Fibroblast of lung (primary cell): ENCODE measurements around the gene SEL1L2. TPM values are rescaled to one million over a fixed set of nuclear protein-coding genes. Genes with fewer than 3 reads are reported as not detected.

Experiments
- DNase-seq, 2 donors: peaks; one replicate each; pipeline versions ENCODE4 v3.0.0 to v3.0.0-alpha.2; 2010; ENCODE audit warnings: low read depth in 2 of 2
- H2AFZ ChIP-seq: 2 replicates; pipeline ENCODE4 v1.5.1; 2012; ENCODE audit warnings: low read length, control low read depth, inconsistent platforms
- H3K27ac ChIP-seq: 2 replicates; pipeline ENCODE4 v1.5.1; 2011; ENCODE audit warnings: low read length, control low read depth; ENCODE audit not compliant: insufficient read depth
- H3K27me3 ChIP-seq: 2 replicates; pipeline ENCODE4 v1.5.1; 2011; ENCODE audit warnings: mild to moderate bottlenecking, low read length; ENCODE audit not compliant: control insufficient read depth, insufficient read depth
- H3K36me3 ChIP-seq: 2 replicates; pipeline ENCODE4 v1.5.1; 2011; ENCODE audit warnings: low read length; ENCODE audit not compliant: control insufficient read depth, insufficient read depth
- H3K4me1 ChIP-seq: 2 replicates; pipeline ENCODE4 v1.5.1; 2011; ENCODE audit warnings: low read length; ENCODE audit not compliant: control insufficient read depth, insufficient read depth; ENCODE audit errors: extremely low read depth
- H3K4me2 ChIP-seq: 2 replicates; pipeline ENCODE4 v1.5.1; 2011; ENCODE audit warnings: low read length, control low read depth; ENCODE audit not compliant: insufficient read depth; ENCODE audit errors: extremely low read depth
- H3K4me3 ChIP-seq, 4 experiments: fragments of 200-600 bp in 1 of 4; sonication (generic) in 1 of 4; replicated peaks in 1 of 4; 2 replicates each; pipeline ENCODE4 v1.5.1; 2011 to 2016; ENCODE audit warnings: low read length in 4 of 4, low read depth in 3 of 4, mild to moderate bottlenecking in 3 of 4, control low read depth in 2 of 4, inconsistent platforms in 1 of 4, mixed read lengths in 1 of 4; ENCODE audit not compliant: insufficient read depth in 1 of 4; ENCODE audit errors: control extremely low read depth in 1 of 4
- H3K79me2 ChIP-seq: 2 replicates; pipeline ENCODE4 v1.5.1; 2012; ENCODE audit warnings: mild to moderate bottlenecking, low read length, inconsistent platforms; ENCODE audit not compliant: control insufficient read depth, insufficient read depth
- H3K9ac ChIP-seq: 2 replicates; pipeline ENCODE4 v1.5.1; 2011; ENCODE audit warnings: mild to moderate bottlenecking, low read length, control low read depth; ENCODE audit not compliant: insufficient read depth
- H3K9me3 ChIP-seq: 2 replicates; pipeline ENCODE4 v1.5.1; 2012; ENCODE audit warnings: low read depth, low read length; ENCODE audit not compliant: control insufficient read depth, insufficient read depth
- H4K20me1 ChIP-seq: 2 replicates; pipeline ENCODE4 v1.5.1; 2011; ENCODE audit warnings: low read length; ENCODE audit not compliant: control insufficient read depth, insufficient read depth; ENCODE audit errors: extremely low read depth
- CTCF ChIP-seq, 2 donors: IDR thresholded peaks in 1 of 2; conservative IDR thresholded peaks in 1 of 2; 1 replicate in 1 of 2; 2 replicates in 1 of 2; pipeline ENCODE4 v1.5.1; 2011 to 2012; ENCODE audit warnings: low read length in 2 of 2, control low read depth in 1 of 2, inconsistent platforms in 1 of 2, low read depth in 1 of 2, mild to moderate bottlenecking in 1 of 2
- EZH2 ChIP-seq: IDR thresholded peaks from 2 replicates; pipeline ENCODE4 v1.5.1; 2012; ENCODE audit warnings: low read length, control low read depth, mild to moderate bottlenecking; ENCODE audit errors: missing control alignments
- polyA plus RNA-seq, 2 donors: library from polyadenylated mRNA; depleted of rRNA in 1 of 2; stranded (reverse) in 1 of 2; unstranded in 1 of 2; fragments of >200 nt; gene quantifications; 2 replicates each; pipeline ENCODE4 v1.2.1, GENCODE V29; 2011 to 2012; ENCODE audit warnings: missing spikeins in 1 of 2
- total RNA-seq: library from RNA; depleted of rRNA; stranded (reverse); fragments of >200 nt; gene quantifications from 2 replicates; pipeline ENCODE4 v1.2.1, GENCODE V29; 2014

Gene SEL1L2
- total and polyA plus RNA-seq, 2 donors (not counting 1 experiment from before 2014, with no cell fraction given) = not detected

DNA sequence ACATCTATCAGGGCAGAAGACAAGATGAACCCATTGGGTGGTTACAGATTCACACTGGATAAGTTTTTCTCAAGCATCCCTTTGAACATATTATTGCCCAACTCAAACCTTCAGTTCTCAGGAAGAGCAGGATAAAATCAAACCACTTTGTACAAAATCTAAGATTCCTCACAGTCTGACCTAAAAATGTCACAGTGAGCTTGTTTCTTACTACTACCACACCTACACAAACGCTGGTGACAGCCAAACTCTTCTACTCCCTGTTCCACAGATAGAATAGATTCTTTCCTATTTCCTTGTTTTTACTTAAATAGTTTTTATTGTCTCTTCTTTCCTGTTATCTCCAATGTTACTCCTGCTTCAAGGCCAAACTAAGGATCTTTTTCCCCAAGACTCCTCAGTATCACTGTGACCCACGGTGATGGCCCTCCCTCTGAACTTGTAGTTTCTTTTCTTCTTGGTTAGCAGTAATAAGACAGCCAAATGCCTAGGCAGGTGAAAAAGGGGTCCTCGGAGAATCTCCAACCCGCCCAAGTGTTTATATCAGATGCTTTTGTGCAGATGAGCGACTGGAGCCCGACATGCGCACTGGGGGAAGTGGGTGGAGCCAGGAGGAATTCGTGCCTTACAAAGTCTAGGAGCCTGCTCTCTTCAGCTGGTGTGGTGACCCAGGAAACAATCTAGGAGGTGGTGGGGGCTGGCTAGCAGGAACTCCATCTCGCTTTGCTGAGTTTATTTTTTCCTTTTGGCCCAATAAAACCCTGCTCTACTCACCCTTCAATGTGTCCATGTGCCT, 53.4 kb downstream of the SEL1L2 start:
- Histone ChIP-seq H2AFZ (no peak overlapping the region), H3K27ac (no peak overlapping the region), H3K36me3 (no peaks in the 10 kb centered on the region), H3K4me2 (no peak overlapping the region), H3K9me3 (no peaks in the 10 kb centered on the region), H3K27me3 (no peaks in the 10 kb centered on the region), H3K79me2 (no peaks in the 10 kb centered on the region), H3K9ac (no peak overlapping the region), H4K20me1 (no peaks in the 10 kb centered on the region), H3K4me1 (no peaks in the 10 kb centered on the region), H3K4me3 (no peak overlapping the region)
- TF ChIP-seq CTCF (conservative IDR thresholded peaks at IDR 0.05 in 1 of 2, IDR thresholded peaks at IDR 0.05 in 1 of 2; ENCODE audit: low read depth in 1 of 2, low read length in 2 of 2) (no peak), EZH2 (no peak)
- DNase-seq = no peak

GRCh38 chr20:13934992-13935894, 55.2 kb downstream of the SEL1L2 start:
- no peak for DNase-seq
- H3K27ac ChIP-seq = no peak overlapping the region
- no peak overlapping the region for H2AFZ ChIP-seq
- no peak overlapping the region for H3K4me3 ChIP-seq
- no peaks in the 10 kb centered on the region for H3K27me3 ChIP-seq
- H3K4me2 ChIP-seq = no peak overlapping the region
- no peaks in the 10 kb centered on the region for H3K4me1 ChIP-seq
- no peak overlapping the region for H3K9ac ChIP-seq
- no peaks in the 10 kb centered on the region for H4K20me1 ChIP-seq
- no peaks in the 10 kb centered on the region for H3K79me2 ChIP-seq
- TF ChIP-seq EZH2 = no peak
- no peaks in the 10 kb centered on the region for H3K9me3 ChIP-seq
- no peaks in the 10 kb centered on the region for H3K36me3 ChIP-seq

GRCh38 chr20:13930281-13930680, 60.1 kb downstream of the SEL1L2 start:
- Histone ChIP-seq H2AFZ (no peak overlapping the region), H4K20me1 (no peaks in the 10 kb centered on the region), H3K4me3 (no peak overlapping the region), H3K9me3 (no peaks in the 10 kb centered on the region), H3K4me2 (no peak overlapping the region), H3K27me3 (no peaks in the 10 kb centered on the region), H3K9ac (no peak overlapping the region), H3K4me1 (no peaks in the 10 kb centered on the region), H3K79me2 (no peaks in the 10 kb centered on the region), H3K36me3 (no peaks in the 10 kb centered on the region), H3K27ac (no peak overlapping the region)
- DNase-seq = no peak
- TF ChIP-seq EZH2 (no peak), CTCF (conservative IDR thresholded peaks at IDR 0.05 in 1 of 2, IDR thresholded peaks at IDR 0.05 in 1 of 2; ENCODE audit: low read depth in 1 of 2, low read length in 2 of 2) (no peak)
